Nephron (organoid): ENCODE data around the gene VAMP8.

Source experiments
- H3K27ac Mint-ChIP-seq, 3 experiments: 2 replicates each; pipeline ENCODE4 v1.8.0; 2020; ENCODE audit warnings: mixed read lengths in 3 of 3, mild to moderate bottlenecking in 2 of 3, moderate library complexity in 1 of 3
- H3K27me3 Mint-ChIP-seq: 2 replicates; pipeline ENCODE4 v1.8.0; 2021; ENCODE audit warnings: low read depth, mild to moderate bottlenecking, moderate library complexity, mixed read lengths
- H3K36me3 Mint-ChIP-seq: 2 replicates; pipeline ENCODE4 v1.8.0; 2020; ENCODE audit warnings: low read depth, mixed read lengths
- H3K4me1 Mint-ChIP-seq: 2 replicates; pipeline ENCODE4 v1.8.0; 2020; ENCODE audit warnings: mixed read lengths
- H3K4me3 Mint-ChIP-seq, 3 experiments: 2 replicates each; pipeline ENCODE4 v1.8.0; 2020; ENCODE audit warnings: mild to moderate bottlenecking in 3 of 3, mixed read lengths in 3 of 3, moderate library complexity in 2 of 3
- H3K9me3 Mint-ChIP-seq: 2 replicates; pipeline ENCODE4 v1.8.0; 2020; ENCODE audit warnings: mixed read lengths
- TF ChIP-seq, protein P1 (sequence below), 3 experiments: fragments of 200-600 bp; sonication (generic); IDR thresholded peaks; one replicate each; pipeline ENCODE4 v1.5.0; 2021; ENCODE audit warnings: antibody characterized with exemption in 3 of 3; ENCODE audit not compliant: unreplicated experiment in 3 of 3

The VAMP8 gene

DNA sequence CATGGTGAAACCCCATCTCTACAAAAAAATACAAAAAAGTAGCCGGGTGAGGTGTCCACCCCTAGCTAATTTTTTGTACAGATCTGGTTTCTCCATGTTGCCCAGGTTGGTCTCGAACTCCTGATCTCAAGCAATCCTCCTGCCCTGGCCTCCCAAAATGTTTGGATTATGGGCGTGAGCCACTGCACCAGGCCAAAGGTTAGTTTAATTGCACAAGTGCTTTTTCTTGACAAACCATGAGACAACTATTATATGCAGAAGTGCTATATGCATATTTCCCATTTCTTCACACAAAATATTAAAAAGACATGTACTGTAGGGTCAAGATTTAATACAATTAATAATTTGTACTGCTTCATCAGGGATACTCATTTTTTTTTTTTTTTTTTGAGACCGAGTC, 11.1 kb upstream of the VAMP8 start:
- no peaks in the 10 kb centered on the region for H3K4me1 Mint-ChIP-seq
- no peaks in the 10 kb centered on the region for H3K9me3 Mint-ChIP-seq
- H3K27ac Mint-ChIP-seq, result no peak overlapping the region
- peaks cover 7% of the 10 kb centered on the region for H3K27me3 Mint-ChIP-seq
- no peaks in the 10 kb centered on the region for H3K36me3 Mint-ChIP-seq
- H3K4me3 Mint-ChIP-seq, result no peak overlapping the region
- TF ChIP-seq, protein P1, sequence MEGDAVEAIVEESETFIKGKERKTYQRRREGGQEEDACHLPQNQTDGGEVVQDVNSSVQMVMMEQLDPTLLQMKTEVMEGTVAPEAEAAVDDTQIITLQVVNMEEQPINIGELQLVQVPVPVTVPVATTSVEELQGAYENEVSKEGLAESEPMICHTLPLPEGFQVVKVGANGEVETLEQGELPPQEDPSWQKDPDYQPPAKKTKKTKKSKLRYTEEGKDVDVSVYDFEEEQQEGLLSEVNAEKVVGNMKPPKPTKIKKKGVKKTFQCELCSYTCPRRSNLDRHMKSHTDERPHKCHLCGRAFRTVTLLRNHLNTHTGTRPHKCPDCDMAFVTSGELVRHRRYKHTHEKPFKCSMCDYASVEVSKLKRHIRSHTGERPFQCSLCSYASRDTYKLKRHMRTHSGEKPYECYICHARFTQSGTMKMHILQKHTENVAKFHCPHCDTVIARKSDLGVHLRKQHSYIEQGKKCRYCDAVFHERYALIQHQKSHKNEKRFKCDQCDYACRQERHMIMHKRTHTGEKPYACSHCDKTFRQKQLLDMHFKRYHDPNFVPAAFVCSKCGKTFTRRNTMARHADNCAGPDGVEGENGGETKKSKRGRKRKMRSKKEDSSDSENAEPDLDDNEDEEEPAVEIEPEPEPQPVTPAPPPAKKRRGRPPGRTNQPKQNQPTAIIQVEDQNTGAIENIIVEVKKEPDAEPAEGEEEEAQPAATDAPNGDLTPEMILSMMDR (IDR thresholded peaks at IDR 0.05; ENCODE audit: unreplicated experiment in 3 of 3), result no peak

DNA sequence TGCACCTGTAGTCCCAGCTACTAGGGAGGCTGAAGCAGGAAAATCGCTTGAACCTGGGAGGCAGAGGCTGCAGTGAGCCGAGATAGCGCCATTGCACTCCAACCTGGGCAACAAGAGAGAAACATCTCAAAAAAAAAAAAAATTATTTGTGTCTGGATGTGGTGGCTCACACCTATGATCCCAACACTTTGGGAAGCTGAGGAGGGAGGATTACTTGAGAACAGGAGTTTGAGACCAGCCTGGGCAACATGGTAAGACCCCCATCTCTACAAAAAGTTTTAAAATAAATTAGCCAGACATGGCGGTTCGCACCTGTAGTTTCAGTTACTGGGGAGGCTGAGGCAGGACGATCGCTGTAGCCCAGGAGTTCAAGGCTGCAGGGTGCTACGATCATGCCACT, 1.6 kb upstream of the VAMP8 start:
- H3K27ac Mint-ChIP-seq, result peak overlapping the region; percentile 92 to 99 (median 98)
- TF ChIP-seq, protein P1 (IDR thresholded peaks at IDR 0.05; ENCODE audit: unreplicated experiment in 3 of 3), result no peak
- peaks cover 4% of the 10 kb centered on the region for H3K27me3 Mint-ChIP-seq
- no peaks in the 10 kb centered on the region for H3K9me3 Mint-ChIP-seq
- H3K4me3 Mint-ChIP-seq, result no peak overlapping the region
- no peaks in the 10 kb centered on the region for H3K36me3 Mint-ChIP-seq
- peaks cover 37% of the 10 kb centered on the region for H3K4me1 Mint-ChIP-seq

DNA sequence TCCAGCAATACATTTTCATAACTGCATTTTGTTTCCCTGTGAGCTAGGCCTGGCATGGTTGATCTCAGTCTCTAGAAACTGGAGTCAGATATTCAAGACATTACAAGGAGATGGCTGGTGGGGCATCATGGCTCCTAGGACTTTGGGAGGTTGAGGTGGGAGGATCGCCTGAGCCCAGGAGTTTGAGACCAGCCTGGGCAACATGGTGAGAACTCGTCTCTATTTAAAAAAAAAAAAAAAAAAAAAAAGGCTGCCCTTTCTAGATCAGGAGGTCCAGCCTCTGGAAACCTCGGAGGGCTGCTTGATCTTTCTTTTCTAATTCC, 362 bp upstream of the VAMP8 start:
- Mint-ChIP-seq H3K4me3 (peak overlapping the region; percentile 68 to 83 (median 76)), H3K9me3 (no peaks in the 10 kb centered on the region), H3K27ac (peak overlapping the region; percentile 98 to 99 (median 98)), H3K27me3 (no peaks in the 10 kb centered on the region), H3K4me1 (peaks cover 44% of the 10 kb centered on the region), H3K36me3 (peaks cover 5% of the 10 kb centered on the region)
- TF ChIP-seq, protein P1 (IDR thresholded peaks at IDR 0.05; ENCODE audit: unreplicated experiment in 3 of 3), result no peak

DNA sequence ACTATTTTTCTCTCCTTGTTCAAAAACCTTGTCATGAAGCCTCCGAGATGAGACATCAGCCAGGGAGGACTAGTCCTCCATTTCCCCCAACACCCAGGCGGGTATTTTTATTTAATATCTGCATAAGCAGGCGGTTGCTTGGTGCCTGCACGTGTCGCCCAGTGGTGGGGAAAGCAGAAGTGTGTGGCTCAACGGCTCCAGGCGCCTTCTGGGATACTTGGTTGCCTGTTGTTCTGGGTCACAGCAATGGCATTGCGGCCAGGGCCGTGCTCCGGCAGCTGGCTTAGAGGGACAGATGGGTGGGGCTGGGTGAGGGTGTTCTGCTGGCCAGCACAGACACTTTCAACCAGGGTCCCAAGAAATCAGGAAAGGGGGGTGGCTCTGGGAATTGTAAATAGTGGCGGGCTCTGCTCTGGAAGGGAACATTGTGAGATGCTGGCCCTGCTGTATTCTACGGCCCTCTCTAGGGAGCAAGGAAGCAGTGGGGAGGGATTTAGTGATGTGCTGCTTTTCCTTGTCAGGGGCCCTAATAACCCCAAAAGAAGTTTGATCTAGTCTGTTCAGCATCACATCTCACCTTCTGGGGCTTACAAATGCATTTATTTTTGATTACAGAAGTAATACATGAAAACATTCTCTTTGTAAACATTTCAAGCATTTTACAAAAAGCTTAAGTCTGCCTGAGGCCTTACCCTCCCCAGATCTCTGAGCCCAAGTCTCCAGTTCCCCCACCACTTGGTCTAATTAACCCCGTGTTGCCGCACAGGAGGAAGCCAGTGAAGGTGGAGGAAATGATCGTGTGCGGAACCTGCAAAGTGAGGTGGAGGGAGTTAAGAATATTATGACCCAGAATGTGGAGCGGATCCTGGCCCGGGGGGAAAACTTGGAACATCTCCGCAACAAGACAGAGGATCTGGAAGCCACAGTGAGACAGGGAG, 1.1 kb downstream of the VAMP8 start:
- Mint-ChIP-seq H3K27ac (peak overlapping the region; percentile 98 to 99 (median 98)), H3K9me3 (no peaks in the 10 kb centered on the region), H3K4me1 (peaks cover 44% of the 10 kb centered on the region), H3K36me3 (peaks cover 5% of the 10 kb centered on the region), H3K27me3 (no peaks in the 10 kb centered on the region), H3K4me3 (peak overlapping the region; percentile 68 to 83 (median 76))
- TF ChIP-seq, protein P1 (IDR thresholded peaks at IDR 0.05; ENCODE audit: unreplicated experiment in 3 of 3), result no peak

DNA sequence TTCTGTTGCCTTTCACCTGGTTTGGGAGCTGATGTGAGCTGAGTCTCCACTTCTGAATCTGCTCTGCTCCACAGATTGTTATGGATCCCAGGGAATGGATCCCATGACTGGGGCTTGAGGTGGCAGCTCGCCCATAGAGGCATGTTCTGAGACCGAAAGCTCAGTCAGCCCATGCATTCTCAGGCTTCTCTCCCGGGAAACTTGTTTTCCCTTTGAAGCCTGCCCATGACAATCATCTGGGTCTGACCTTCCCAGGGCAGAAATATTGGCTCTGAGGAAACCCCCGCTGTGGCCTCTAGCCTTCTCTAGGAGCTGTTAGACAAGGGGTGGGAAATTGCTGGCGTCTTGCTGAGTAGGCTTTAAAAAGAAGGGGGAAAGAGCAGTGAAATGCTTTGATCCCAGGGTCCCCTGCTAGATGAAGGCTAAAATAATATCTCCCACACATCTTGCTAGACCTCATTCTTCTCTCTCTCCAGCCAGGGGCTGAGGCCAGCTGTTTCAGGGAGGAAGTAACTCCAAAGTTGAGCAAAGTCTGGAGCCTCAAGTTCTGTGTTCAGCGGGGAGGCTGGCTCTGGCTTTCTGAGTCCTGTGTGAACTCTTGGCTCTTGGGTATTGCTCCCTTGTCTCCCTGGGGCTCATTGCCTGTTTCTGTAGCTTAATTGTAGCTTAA, 2.0 kb downstream of the VAMP8 start:
- peaks cover 5% of the 10 kb centered on the region for H3K36me3 Mint-ChIP-seq
- H3K4me1 Mint-ChIP-seq, result peaks cover 44% of the 10 kb centered on the region
- H3K4me3 Mint-ChIP-seq, result peak overlapping the region; percentile 68 to 83 (median 76)
- TF ChIP-seq, protein P1 (IDR thresholded peaks at IDR 0.05; ENCODE audit: unreplicated experiment in 3 of 3), result no peak
- H3K27ac Mint-ChIP-seq, result peak overlapping the region; percentile 98 to 99 (median 98)
- no peaks in the 10 kb centered on the region for H3K9me3 Mint-ChIP-seq
- H3K27me3 Mint-ChIP-seq, result no peaks in the 10 kb centered on the region
